DND-41 (cell line): ENCODE results near the gene NUDT5.

Experiments used
- ATAC-seq: fragments of 200-7000 bp; cut with Tn5 transposase; 3 replicates; pipeline ENCODE4 v1.9.1; 2021; ENCODE audit warnings: low read depth; ENCODE audit not compliant: insufficient read depth
- DNase-seq: peaks from one replicate; pipeline ENCODE4 v3.0.0-alpha.2; 2020
- H2AFZ ChIP-seq: 2 replicates; pipeline ENCODE4 v1.6.0; 2012; ENCODE audit warnings: low read depth, low read length
- H3K27ac ChIP-seq: 2 replicates; pipeline ENCODE4 v1.5.1; 2012; ENCODE audit warnings: low read length, inconsistent platforms
- H3K27me3 ChIP-seq: fragments of 200-600 bp; sonication (generic); 2 replicates; pipeline ENCODE4 v1.6.0; 2012; ENCODE audit warnings: low read length, mild to moderate bottlenecking, inconsistent platforms; ENCODE audit not compliant: insufficient read depth, poor library complexity
- H3K36me3 ChIP-seq: 2 replicates; pipeline ENCODE4 v1.5.1; 2012; ENCODE audit warnings: low read length, inconsistent platforms; ENCODE audit not compliant: insufficient read depth
- H3K4me1 ChIP-seq: 2 replicates; pipeline ENCODE4 v1.5.1; 2012; ENCODE audit warnings: mild to moderate bottlenecking, low read length; ENCODE audit not compliant: insufficient read depth
- H3K4me2 ChIP-seq: 2 replicates; pipeline ENCODE4 v1.6.0; 2012; ENCODE audit warnings: mild to moderate bottlenecking, moderate library complexity, low read length, inconsistent platforms; ENCODE audit not compliant: insufficient read depth
- H3K4me3 ChIP-seq, 2 experiments: fragments of 200-600 bp in 1 of 2; shearing (Covaris generic) in 1 of 2; 2 replicates each; pipeline ENCODE4 v1.5.1; 2012 to 2016; ENCODE audit warnings: inconsistent platforms in 2 of 2, low read length in 2 of 2, mild to moderate bottlenecking in 2 of 2, low read depth in 1 of 2, moderate library complexity in 1 of 2
- H3K79me2 ChIP-seq: 2 replicates; pipeline ENCODE4 v1.6.0; 2012; ENCODE audit warnings: low read length, inconsistent platforms; ENCODE audit not compliant: insufficient read depth
- H3K9ac ChIP-seq: 2 replicates; pipeline ENCODE4 v1.6.0; 2012; ENCODE audit warnings: low read depth, mild to moderate bottlenecking, inconsistent platforms, low read length, moderate library complexity
- H3K9me3 ChIP-seq: 2 replicates; pipeline ENCODE4 v1.5.1; 2012; ENCODE audit warnings: low read length, moderate library complexity, mild to moderate bottlenecking, inconsistent platforms; ENCODE audit not compliant: insufficient read depth, severe bottlenecking
- H4K20me1 ChIP-seq: 2 replicates; pipeline ENCODE4 v1.6.0; 2012; ENCODE audit warnings: low read length; ENCODE audit not compliant: insufficient read depth
- CTCF ChIP-seq: IDR thresholded peaks from 2 replicates; pipeline ENCODE4 v1.5.1; 2012; ENCODE audit warnings: borderline replicate concordance, low read length, moderate library complexity, mild to moderate bottlenecking; ENCODE audit not compliant: poor library complexity, severe bottlenecking; ENCODE audit errors: extremely low read depth
- EZH2 ChIP-seq: IDR thresholded peaks from 3 replicates; pipeline ENCODE4 v1.6.1; 2012; ENCODE audit warnings: borderline replicate concordance, low read depth, mild to moderate bottlenecking, moderate library complexity, low read length, inconsistent platforms; ENCODE audit not compliant: severe bottlenecking

NUDT5 gene

GRCh38 chr10:12188656-12189055 lies 7.0 kb downstream of the NUDT5 start:
- Histone ChIP-seq H4K20me1 (peaks cover 11% of the 10 kb centered on the region; the same call in 1 of the 2 replicates), H3K27ac (0 out of 2 replicates have a peak overlapping the region, but pooled peaks have one; percentile 20), H3K4me1 (peaks cover 5% of the 10 kb centered on the region; the same call in 1 of the 2 replicates), H3K9me3 (no peaks in the 10 kb centered on the region), H3K79me2 (peaks cover 64% of the 10 kb centered on the region), H3K27me3 (no peaks in the 10 kb centered on the region), H3K9ac (no peak overlapping the region), H3K36me3 (peaks cover 46% of the 10 kb centered on the region), H3K4me3 (no peak overlapping the region), H3K4me2 (no peak overlapping the region), H2AFZ (no peak overlapping the region)
- no peak for TF ChIP-seq CTCF
- TF ChIP-seq EZH2 = no peak
- ATAC-seq = no peak
- DNase-seq = no peak

- H4K20me1 ChIP-seq = peaks cover 8% of the 10 kb centered on the region; the same call in 1 of the 2 replicates
- no peak overlapping the region for H3K4me2 ChIP-seq
- H3K79me2 ChIP-seq = peaks cover 52% of the 10 kb centered on the region
- H3K27me3 ChIP-seq = no peaks in the 10 kb centered on the region
- DNase-seq (no peak), ATAC-seq (no peak)
- no peak overlapping the region for H3K4me3 ChIP-seq
- no peaks in the 10 kb centered on the region for H3K9me3 ChIP-seq
- no peak overlapping the region for H3K9ac ChIP-seq
- H2AFZ ChIP-seq = no peak overlapping the region
- TF ChIP-seq EZH2 = no peak
- no peak for TF ChIP-seq CTCF
- peaks cover 47% of the 10 kb centered on the region for H3K36me3 ChIP-seq
- H3K27ac ChIP-seq = no peak overlapping the region
- no peaks in the 10 kb centered on the region for H3K4me1 ChIP-seq
These were observed 8.3 kb downstream of the NUDT5 start for GRCh38 chr10:12187321-12187905.

- no peak overlapping the region for H2AFZ ChIP-seq
- H3K36me3 ChIP-seq = peaks cover 55% of the 10 kb centered on the region
- no peaks in the 10 kb centered on the region for H3K4me1 ChIP-seq
- DNase-seq (no peak), ATAC-seq (no peak)
- no peak for TF ChIP-seq EZH2
- TF ChIP-seq CTCF = no peak
- no peaks in the 10 kb centered on the region for H3K27me3 ChIP-seq
- H3K9me3 ChIP-seq = no peaks in the 10 kb centered on the region
- H3K9ac ChIP-seq = no peak overlapping the region
- H3K4me2 ChIP-seq = no peak overlapping the region
- H3K4me3 ChIP-seq = no peak overlapping the region
- H3K79me2 ChIP-seq = peaks cover 41% of the 10 kb centered on the region
- H4K20me1 ChIP-seq = peaks cover 8% of the 10 kb centered on the region; the same call in 1 of the 2 replicates
- no peak overlapping the region for H3K27ac ChIP-seq
These were observed 9.4 kb downstream of the NUDT5 start for GRCh38 chr10:12186323-12186722.
